IPS DF 4.7 (cell line): Measurements from ENCODE around the gene CD2BP2.
"Not testable (repeated sequence)": the region's sequence is repeated elsewhere in the genome, so short reads cannot be mapped to it uniquely, and the experiment has no call there.

Source experiments
- DNase-seq: peaks from one replicate; pipeline ENCODE4 v3.0.0-alpha.2; 2013; ENCODE audit warnings: low spot score; ENCODE audit errors: extremely low read depth

The CD2BP2 gene

DNA sequence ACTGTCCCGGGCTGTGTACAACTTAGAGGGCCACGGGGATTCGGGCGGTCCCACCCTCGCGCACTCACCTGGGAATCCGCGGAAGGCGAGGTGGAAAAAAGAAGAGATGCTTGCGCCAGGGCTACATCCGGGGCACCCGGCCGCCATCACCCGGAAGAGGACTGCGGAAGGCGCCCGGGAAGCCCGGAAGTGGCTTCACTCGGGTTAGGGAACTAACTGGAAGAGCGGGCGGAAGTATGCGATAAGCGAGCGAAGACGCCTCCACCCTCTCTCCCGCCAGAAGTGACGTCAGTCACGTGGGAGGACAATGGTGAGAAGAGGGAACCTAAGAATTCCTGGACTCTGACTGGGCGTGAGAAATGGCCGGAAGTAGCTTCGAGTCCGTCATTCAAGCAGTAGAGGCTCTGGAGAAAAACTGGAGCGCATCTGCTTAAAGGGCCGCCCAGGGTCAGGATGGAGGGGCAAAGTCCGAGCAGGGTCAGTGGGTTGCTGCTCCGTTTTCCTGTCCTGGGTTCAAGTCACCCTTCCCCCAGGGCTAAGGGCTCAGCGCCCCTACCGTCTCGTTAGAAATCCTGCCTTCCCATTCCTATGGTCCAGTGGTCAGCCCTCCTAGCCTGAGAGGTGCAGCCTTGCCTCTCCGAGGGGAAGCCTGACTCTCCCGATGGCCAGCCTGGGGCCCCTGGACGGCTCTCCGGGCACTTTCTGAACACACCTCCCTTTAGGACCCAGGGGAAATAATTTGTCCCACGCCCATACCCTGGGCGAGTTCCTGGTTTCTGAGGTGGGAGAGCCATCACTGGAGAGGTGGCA lies at the start of gene CD2BP2:
TSS of gene CD2BP2 (minus strand) at position 165 of the 810 bp plus-strand sequence. CDS start 627 bp downstream, outside the sequence.
- DNase-seq = peak; percentile 96

DNA sequence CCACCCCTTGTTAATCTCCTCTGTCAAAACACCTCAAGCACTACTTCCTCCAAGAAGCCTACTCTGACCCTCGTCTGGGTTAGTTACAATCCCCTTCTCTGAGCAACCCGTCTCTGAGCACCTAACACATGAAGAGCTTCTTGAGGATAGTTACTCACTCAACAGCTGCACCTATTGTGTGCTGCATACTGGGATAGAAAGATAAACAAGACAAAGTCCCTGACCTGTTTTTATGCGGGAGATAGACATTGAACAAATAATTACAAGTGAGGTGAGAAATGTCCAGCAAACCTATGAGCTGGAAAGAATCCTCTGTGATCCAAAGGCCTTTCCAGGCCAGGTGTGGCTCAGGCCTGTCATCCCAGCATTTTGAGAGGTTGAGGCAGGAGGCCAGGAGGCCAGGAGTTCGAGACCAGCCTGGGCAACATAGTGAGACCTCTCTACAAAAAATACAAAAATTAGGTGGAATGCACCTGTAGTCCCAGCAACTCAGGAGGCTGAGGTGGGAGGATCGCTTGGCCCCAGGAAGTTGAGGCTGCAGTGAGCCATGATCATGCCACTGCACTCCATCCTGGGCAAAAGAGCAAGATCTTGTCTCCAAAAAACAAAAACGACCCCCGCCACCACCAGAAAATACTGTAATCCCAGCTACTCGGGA lies 46.8 kb upstream of the CD2BP2 start:
- DNase-seq = no peak

DNA sequence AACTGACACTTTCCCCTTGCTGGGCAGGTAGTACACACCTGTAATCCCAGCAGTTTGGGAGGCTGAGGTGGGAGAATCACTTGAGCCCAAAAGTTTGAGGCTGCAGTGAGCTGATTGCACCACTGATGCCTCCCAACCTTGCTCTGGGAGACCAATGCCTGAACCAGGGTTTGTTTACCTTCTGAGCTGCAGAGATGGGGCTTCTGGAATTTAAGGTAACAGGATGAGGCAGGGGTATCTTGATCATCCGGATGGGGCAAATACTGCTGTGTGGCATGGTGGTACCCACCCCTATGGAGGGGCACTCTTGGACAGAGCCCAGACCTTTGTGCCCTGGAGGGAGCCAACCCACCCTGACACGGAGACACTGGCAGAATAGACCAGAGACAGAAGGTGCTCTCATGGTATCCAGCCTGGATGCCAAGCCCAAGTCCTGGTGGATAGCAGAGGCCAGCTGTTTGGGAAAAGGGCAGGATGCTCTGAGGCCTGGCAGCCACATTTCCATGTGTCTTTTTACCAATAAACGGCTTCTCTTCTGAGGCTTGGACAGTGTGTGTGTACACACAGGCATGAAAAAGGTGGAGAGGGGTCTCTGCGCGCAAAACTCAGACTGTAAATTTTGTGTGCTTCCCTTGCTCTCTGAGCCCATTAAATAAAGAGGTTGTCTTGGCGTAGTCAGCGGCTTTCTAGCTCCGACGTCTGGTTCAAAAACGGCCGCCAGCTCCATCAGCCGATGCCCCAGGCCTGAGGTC lies 44.5 kb upstream of the CD2BP2 start:
- no peak for DNase-seq

DNA sequence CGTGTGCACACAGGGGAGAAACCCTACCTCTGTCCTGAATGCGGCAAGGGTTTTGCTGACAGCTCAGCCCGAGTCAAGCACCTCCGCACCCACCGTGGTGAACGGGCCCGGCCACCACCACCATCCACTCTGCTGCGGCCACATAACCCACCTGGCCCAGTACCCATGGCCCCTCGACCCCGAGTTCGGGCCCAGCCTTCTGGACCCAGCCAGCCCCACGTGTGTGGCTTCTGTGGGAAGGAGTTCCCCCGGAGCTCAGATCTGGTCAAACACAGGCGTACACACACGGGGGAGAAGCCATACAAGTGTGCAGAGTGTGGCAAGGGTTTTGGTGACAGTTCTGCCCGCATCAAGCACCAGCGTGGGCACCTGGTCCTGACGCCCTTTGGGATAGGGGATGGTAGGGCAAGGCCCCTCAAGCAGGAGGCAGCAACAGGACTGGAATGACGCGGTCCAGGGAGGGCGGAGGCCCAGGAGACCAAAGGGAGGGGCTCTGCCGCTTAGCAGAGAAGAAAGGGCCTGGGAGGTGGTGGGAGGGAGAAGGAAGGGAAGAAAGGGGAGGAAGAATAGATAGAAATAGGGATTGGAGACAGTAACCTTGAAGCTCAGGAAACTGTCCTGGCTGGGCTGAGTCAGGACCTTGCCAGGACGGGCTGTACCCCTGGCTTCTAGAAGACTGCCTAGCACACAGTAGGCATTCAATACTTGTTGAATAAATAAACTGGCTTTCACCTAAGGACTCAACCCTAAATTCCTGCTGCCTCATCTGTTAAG lies 43.7 kb upstream of the CD2BP2 start:
- DNase-seq = no peak

DNA sequence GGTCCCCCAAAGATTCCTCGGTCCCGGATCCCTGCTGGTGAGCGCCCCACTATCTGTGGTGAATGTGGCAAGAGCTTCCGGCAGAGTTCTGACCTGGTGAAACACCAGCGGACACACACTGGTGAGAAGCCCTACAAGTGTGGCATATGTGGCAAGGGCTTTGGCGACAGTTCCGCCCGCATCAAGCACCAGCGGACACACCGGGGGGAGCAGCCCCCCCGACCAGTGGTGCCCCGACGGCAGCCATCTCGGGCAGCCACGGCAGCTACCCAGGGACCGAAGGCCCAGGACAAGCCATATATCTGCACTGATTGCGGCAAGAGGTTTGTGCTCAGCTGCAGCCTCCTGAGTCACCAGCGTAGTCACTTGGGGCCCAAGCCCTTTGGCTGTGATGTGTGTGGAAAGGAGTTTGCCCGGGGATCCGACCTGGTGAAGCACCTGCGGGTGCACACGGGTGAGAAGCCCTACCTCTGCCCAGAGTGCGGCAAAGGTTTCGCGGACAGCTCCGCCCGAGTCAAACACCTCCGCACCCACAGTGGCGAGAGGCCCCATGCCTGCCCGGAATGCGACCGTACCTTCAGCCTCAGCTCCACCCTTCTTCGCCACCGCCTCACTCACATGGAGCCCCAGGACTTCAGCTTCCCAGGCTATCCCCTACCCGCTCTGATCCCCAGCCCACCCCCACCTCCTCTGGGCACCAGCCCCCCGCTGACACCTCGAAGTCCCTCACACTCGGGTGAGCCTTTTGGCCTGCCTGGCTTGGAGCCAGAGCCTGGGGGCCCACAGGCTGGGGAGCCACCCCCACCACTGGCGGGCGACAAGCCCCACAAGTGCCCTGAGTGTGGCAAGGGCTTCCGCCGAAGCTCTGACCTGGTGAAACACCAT lies 42.9 kb upstream of the CD2BP2 start:
- DNase-seq = no peak

DNA sequence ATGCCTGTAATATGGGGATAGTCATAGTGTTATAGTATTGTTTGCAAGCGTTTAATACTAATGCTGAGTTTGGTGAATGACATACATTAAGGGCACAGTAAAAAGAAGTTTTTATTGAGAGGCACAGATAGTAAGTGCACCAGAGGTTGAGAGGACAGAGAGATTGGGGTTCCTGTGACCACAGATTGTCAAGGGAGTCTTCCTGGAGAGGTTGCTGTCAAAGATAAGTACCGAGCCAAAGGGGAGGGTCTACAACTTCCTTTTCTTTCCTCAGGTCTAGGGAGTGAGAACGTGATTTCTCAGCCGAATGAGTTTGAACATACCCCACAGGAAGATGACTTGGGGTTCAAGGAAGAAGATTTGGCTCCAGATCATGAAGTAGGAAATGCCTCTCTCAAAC lies 41.9 kb upstream of the CD2BP2 start:
- no peak for DNase-seq

DNA sequence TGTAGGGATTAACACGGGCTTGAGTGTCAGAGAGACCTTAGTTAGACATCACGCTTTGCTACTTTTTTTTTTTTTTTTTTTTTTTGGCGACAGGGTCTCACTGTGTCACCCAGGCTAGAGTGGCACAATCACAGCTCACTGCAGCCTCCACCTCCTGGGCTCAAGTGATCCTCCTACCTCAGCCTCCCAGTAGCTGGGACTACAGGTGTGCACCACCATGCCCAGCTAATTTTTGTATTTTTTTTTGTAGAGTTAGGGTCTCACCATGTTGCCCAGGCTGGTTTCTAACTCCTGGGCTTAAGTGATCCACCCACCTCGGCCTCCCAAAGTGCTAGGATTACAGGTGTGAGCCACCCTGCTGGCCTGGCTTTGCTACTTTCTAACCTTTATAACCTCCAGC lies 41.5 kb upstream of the CD2BP2 start:
- DNase-seq = not testable (repeated sequence)

DNA sequence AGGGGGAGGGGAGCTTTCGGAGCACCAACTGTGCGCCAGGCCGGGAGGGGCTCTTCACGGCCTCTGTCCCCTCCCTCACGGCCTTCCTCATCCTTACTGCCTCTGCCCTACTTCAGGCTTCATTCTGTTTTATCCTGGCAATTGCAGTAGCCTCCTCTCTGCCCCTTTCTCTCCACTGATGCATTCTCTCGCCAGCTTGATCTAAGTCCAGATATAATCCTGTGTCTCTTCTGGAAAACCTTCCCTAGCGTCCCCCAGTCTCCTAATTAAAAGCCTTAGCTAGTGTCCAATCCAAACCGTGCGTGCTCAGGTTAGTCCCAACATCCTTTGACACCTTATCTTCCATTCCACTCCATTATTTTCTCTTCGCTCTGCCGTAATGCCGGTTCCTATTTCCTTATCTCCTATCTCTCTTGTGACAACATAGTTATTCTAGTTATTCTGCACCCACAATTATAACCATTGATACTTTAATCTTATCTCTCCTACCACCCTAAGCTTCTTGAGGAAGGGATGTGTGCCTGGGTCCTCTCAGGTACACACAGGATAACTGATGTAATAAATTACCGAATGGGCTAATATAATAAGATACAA lies 41.0 kb upstream of the CD2BP2 start:
- DNase-seq = no peak

DNA sequence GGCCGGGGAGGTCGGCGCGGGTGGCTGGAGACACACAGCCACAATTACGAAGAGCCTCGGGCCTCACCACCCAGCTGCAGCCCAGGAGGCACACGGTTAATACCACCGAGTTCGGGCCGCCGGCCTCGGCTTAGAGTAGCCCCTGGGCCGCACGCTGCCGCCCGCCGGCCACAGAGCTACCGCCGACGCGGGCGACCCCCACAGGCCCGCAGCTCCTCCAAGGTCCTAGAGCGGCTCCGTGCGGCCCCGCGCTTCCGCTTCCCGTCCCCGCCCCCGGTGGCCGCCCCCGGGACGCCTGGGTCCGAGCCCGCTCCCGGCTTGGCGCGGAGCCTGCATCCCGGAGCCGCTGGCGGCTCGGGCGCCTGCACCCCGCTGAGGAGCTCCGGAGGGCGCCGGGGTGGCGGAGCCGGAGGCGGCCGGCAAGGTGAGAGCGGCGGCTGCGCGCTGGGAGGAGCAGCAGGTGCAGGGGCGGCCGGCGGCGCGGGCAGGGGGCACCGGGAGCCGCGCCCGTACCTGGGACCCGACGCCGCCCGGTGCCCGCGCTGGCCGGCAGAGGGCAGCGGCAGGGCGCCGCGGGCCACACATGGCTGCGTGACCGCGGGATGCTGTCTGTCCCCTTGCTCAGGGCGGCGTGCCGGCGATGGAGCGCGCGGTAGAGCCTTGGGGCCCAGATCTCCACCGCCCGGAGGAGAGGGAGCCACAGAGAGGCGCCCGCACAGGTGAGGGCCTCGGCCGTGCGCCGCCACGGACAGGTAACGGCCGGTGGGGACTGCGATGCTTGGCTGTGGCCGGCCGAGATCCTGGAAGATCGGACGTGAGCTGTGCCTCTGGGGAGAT lies 40.3 kb upstream of the CD2BP2 start, which contains the start of gene ZNF48:
TSS of gene ZNF48 (plus strand) at position 266 of the 837 bp plus-strand sequence. CDS start at position 641, 375 bp downstream.
- no peak for DNase-seq

DNA sequence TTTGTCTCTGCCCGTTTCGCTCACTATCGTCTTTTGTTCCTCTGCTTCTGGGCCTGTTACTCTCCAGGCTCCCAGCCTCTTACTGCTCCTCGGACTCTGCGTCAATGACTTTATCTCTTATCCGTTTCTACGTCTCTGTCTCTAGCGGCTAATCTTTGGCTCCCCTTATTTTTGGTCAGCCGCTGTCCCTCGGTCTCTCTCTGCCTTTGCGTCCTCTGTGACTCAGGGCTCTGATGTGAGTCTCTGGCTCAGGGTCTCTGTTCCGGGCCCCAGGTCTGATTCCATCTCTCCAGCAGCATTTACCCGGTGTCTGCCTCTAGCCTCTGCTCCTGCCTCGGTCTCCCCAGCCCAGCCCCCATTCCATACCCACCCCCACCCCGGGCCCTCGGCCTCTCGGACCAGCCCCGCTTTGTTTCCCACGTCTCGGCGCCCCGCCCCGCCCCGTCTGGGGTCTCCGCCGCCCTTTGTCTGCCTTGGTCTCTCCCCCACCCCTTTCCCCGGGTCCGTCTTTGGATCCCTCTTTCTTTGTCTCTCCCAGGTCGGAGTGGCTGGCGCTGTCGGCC lies 39.6 kb upstream of the CD2BP2 start:
- no peak for DNase-seq

DNA sequence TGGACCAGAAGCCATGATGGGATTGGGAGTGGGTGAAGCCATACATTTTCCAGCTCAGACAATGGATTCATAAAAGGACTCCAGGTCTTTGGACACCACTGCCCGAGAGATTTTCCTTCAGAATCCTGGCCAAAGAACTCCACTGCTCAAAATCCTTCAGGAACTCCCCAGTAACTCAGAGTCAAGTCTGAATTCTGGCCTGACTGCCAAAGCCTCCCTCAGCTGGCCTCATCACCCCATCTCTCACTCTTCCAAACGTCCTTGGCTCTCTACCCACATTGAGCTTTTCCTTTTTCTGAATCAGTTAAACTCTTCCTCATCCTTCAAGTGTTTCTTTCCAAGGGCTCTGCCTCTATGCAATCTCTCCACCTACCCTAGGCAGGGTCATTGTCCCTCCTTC lies 28.4 kb upstream of the CD2BP2 start:
- DNase-seq = no peak

DNA sequence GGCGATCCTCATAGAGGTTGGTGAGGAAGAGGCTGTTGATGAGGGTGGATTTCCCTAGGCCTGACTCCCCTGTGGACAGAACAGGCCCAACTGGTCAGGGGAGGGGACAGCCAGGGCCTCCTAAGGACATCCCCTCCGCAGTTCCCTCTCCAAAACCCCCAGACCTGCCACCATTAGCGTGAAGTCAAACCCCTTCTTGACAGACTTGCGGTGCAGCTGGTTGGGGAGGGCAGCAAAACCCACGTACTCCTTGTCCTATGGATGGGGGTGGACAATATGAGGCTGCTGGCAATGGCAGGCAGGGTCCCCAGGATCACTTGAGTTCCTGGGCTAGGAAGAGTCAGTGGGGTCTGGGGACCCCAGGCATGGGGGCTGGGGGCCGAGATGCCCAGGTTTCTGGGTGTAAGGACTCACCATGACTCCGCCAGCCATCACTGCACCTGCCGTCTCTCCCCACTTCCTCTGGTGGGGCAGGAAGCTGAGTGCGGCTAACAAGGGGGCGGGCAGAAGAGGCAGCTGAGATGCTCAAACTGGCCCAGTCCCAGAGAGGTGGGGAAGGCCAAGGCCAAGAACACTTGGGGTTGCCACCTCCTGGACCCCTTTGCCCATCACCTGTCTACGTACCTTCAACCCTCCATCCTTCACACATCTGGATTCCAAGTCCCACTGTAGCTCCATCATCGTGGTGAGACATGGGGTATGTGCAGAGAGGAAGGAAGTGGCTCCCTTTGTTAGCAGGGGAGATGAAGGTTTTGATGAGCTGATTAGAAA lies 27.2 kb upstream of the CD2BP2 start, which contains the start of gene SEPTIN1:
TSS of gene SEPTIN1 (minus strand) at position 451 of the 771 bp plus-strand sequence. CDS start at position 432, 19 bp downstream.
- no peak for DNase-seq

DNA sequence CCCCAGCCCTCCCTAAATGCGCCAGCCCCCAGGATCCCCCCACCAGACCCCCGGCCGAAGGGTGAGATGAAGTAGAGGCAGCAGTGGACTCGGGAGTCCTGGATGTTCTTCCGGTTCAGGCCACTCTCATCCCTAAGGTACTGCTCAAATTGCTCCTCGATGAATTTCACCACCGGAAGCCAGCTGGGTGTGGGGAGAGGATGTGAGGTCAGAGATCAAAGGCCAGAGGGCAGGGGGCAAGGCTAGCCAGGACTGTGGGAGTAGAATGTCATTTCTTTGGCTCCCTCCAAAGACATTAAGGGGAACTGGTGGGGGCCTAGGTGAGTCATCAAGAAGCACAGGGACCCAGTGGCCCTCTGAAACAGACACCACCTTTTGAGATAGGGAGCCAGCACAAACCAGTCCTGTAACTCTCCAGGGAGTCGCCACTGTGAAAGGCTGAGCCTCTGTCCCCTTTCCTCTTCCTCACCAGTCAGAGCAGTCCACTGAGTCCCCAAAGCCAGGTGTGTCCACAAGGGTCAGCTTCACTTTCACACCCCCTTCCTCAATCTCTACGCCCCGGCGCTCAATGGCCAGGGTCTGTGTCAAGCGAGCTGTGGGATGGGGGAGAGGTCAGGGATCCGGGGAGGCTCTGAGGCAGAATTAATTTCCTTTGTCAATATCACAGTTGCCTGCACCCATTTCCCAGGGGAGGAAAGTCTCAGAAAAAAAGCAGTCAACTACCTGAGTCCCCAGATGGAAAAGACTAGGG lies 26.4 kb upstream of the CD2BP2 start:
- no peak for DNase-seq

DNA sequence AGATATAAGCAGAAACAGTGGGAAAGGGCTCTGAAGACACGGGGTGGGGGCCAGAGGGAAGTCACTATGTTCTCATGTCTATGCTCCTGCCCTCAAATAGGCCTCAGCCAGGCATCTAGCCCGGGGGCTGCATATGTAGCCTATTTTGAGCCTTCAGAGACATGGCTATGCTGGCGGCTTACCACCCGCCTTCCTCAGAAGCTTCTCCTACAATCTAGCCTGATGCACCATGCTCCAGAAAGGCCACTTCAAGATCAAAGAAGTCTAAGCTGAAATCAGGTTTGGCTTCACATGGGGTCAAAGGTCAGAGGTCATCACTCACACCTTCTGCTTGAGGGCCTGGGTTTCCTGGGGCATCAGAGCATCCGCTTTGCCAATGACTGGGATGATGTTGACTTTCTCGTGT lies 25.7 kb upstream of the CD2BP2 start:
- no peak for DNase-seq

DNA sequence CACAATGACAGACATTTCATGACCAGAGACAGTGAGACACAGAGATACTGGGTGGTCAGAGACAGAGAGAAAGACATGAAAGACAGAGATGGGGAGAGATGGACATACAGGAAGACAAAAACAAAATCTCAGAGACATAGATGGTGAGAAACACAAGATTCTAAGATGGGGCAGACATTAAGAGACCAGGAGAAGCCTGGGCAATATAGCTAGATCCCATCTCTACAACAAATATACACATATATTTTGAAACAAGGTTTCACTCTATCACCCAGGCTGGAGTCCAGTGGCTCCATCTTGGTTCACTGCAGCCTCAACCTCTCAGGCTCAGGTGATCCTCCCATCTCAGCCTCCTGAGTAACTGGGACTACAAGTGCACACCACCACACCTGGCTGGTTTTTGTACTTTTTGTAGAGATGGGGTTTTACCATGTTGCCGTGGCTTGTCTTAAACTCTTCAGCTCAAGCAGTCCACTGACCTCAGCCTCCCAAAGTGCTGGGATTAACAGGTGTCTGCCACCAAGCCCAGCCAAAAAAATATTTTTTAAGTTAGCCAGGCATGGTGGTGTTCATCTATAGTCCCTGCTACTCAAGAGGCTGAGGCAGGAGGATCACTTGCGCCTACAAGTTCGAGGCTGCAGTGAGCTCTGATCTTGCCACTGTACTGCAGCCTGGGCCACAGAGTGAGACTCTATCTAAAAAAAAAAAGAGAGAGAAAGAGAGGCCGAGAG lies 25.1 kb upstream of the CD2BP2 start:
- DNase-seq = no peak

DNA sequence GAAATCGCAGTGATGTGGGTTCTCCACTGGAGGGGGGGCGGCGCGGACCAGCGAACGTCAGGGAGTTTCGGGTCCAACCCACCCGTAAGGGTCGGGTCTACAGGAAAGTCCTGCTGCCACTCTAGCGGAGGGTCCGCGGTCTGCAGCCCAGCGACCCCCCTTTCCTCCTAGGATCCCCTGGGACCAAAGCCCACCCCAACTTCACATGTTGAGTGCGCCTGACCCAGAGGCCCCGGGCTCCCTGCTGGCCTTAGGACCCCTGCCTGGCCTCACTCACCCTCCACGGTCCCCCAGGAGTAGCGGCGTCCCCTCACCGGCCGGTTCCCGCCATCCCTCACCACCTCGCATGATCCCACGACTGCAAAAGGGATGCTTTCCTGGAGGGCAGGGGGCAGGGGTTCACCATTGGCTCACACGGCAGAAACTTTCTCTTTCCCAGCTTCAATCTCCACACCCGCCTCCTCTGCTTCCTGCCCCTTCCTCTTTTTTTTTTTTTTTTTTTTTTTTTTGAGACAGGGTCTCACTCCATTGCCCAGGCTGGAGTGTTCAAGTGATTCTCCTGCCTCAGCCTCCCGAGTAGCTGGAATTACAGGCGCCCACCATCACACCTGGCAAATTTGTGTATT lies 24.2 kb upstream of the CD2BP2 start:
- DNase-seq = no peak
